HG03139 (cell line): ENCODE measurements around the gene RPL36A.

Experiments
- ATAC-seq: cut with Tn5 transposase; IDR thresholded peaks from one replicate; pipeline ENCODE4 v1.9.1; 2021; ENCODE audit not compliant: unreplicated experiment

RPL36A gene

DNA sequence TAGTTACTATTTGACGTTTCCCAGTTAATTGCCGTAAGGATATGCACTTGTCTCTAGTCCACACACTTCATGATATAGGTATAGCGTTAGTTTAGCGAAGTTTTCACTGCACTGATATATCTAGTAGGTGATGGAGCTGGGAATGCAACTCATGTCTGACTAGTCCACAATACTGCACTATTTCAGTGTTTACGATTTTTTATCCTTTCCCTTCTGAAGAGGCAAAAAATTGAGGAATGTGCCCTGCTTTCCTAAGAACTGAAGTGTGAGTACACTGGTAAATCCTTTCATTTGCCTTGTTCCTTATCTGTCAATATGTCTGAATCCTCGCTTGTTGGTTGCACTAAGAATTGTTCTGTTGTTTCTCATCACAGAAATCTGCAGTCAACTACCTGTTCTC is 1.0 kb downstream of the RPL36A start:
- no peak for ATAC-seq

- no peak for ATAC-seq
Observed at GRCh38 chrX:101393530-101394305, 2.9 kb downstream of the RPL36A start.

DNA sequence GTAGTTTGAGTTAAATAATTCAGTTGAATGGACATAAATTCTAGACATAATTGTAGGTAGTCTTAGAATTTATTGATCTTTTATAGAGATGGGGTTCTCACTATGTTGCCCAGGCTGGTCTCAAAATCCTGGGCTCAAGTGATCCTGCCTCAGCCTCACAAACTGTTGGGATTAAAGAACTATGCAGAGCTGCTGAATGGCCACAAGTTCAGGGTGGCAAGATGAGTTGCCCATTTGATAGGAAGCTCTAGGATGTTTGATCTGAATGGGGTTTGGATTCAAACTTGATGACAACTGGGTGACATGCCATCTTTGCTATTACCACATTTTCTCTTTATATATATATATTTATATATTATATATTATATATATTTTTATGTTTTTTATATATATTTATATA is 3.6 kb downstream of the RPL36A start:
- ATAC-seq, result no peak

GRCh38 chrX:101395789-101396188 is 5.0 kb downstream of the RPL36A start:
- no peak for ATAC-seq

GRCh38 chrX:101397779-101398178 is 7.0 kb downstream of the RPL36A start:
- no peak for ATAC-seq

DNA sequence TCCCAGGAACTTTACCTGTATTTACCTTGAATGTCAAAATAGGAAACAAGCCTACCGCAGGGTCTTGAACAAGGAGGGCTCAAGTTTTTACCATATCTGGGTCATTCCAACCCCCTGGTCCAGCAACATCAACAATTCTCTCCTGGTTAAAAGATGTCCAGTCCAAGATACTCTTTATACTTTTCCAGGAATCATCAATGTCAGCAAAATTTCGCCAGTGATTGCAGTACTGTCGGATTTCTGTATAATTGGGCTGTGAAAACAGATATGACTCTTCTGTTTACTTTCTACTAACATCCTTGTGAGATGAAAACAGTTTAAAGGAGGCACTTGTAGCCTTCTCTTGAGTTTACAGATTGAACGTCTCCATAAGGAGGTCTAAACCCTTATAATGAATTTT is 7.9 kb downstream of the RPL36A start:
- no peak for ATAC-seq

DNA sequence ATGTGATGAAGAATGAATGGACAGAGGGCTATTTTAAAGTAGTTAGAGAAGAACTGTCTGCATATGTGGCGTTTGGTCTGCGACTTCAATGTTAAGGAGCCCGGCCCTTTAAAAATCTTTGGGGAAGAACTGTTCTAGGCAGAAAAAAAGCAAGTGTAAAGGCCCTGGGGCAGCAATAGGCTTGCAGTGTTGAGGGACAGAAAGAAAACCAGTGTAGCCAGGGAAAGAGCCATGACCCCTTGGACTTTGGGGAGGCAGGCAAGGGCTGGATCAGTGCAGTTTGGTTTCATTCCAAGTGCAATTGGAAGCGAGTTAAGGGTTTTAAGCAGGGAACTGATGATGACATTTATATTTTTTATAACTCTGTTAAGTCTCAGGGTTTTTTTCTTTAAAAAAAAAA is 9.0 kb downstream of the RPL36A start:
- no peak for ATAC-seq

GRCh38 chrX:101407167-101407747 is 16.4 kb downstream of the RPL36A start:
- no peak for ATAC-seq

- peak; percentile 84 for ATAC-seq
Observed at GRCh38 chrX:101407748-101408531, 17.1 kb downstream of the RPL36A start, which contains the start of the genes GLA and HNRNPH2. Gene GLA (minus strand): TSS chrX:101407925. CDS start chrX:101407903, 22 bp downstream. Gene HNRNPH2 (plus strand): TSS chrX:101408222. CDS start chrX:101411989, 3,767 bp downstream.

DNA sequence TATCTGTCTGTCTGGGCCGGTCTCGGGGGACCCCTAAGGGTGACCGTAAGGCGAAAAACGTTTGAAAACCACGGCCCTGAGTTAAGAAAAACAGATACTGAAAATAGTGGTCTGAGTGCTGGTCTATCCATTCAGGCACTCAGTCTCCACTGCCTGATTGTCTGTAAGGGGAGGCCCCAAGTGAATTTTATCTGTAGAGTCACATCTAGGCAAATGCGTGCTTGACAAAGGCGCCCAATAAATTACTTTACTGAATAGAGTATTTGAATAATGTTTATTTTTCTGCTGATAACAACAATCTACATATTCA is 17.7 kb downstream of the RPL36A start:
- no peak for ATAC-seq

- ATAC-seq, result no peak
Observed at GRCh38 chrX:101409043-101409442, 18.2 kb downstream of the RPL36A start.

DNA sequence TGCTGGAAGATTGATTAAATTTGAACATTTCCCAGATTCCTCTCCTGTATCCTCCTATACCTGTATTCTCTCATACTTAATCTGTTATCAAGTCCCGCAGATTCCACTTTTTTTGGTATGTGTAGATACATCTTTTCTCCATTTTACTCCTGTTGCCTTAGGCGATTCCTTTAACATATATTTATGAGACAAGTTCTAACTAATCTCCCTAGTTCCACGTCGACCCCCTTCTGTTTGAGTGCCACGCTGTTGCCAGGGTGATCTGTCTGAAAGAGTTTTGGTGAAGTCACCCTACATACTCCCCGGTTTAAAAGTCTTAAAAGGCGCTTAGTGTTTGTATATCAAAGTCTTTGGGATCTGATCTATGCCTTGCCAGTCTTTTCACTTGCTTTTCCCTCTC is 19.6 kb downstream of the RPL36A start:
- ATAC-seq, result no peak

GRCh38 chrX:101411984-101412383 is 21.2 kb downstream of the RPL36A start:
- no peak for ATAC-seq

- peak; percentile 48 for ATAC-seq
Observed at GRCh38 chrX:101415180-101416145, 24.7 kb downstream of the RPL36A start.

DNA sequence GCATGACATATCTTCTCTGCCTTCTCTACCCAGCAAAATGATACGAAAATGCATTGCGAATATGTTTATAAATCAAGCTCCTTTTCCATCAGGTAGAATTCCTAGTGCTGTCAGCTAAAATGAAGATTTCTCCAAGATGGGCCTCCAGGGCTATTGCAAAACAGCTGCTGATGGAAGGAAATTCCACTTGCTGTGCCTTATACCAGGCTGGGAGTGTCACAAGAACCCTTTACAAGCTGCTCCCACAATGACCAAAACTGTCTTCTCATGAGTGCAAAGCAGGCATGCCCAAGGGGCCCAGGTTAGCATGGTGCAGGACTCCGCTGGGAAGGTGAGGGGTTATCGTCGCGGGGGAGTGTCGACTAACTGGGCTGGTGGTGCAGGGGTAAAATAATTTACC is 25.9 kb downstream of the RPL36A start:
- no peak for ATAC-seq

DNA sequence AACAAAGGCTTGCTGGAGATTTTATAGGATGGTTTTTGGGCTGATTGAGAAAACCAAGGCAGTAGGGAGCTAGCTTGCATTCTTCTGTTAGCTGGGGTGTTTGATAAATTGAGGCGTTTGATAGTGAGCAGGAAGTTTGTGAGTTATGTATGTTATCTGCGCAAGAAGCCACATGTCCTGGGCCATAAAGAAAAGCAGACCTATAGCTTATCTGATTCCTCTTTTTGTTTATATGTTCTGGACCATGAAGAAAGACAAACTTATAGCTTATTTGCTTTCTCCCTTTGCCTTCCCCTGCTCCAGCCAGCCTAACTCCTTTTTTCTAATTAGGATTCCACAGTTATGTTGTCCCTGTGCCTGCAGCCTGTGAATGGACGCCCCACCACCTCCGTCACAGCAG is 26.4 kb downstream of the RPL36A start:
- ATAC-seq, result no peak

- ATAC-seq, result peak; percentile 49
Observed at GRCh38 chrX:101417981-101418841, 27.4 kb downstream of the RPL36A start.

- ATAC-seq, result no peak
Observed at GRCh38 chrX:101419489-101419888, 28.7 kb downstream of the RPL36A start.

DNA sequence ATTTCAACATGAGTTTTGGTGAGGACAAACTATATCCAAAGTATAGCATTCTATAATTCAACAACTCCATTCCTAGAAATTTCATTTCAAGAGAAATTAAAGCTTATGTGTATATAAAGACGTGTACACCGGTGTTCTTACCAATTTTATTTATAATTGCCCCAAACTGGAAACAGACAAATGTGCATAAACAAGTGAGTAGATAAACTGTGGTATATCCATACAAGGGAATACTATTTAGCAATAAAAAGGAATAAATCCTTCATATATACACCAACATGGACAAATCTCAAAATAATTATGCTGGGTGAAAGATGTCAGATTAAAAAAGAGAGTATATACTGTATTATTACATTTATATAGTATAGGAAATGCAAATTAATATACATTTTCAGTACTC is 37.1 kb downstream of the RPL36A start:
- ATAC-seq, result no peak

DNA sequence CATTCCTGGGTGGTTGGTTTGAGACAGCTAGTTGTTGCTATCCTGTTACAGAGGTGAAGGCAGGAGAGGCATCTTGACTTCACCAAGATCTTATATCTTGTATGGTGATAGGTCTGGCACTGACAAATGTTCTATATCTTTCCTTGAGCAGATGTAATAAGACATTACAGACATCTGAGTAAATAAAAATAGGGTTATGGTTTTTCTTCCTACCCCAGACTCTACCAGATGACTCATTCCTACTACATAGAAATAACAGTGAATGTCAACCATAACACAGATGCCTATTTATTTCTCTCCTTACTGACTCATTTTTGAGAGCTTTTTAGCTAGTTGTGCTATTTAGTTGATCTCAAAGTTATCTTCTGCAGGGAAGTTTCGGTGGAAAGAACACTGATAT is 39.1 kb downstream of the RPL36A start:
- ATAC-seq, result peak; percentile 26
